Hepatocyte (in vitro differentiated cells): ENCODE data around the gene TNNI3. TPM values are rescaled to one million over a fixed set of nuclear protein-coding genes. Genes with fewer than 3 reads are reported as not detected.

Experiments used
- DNase-seq: peaks from one replicate; pipeline ENCODE4 v3.0.0-alpha.2; 2016; ENCODE audit warnings: low spot score
- H2AFZ ChIP-seq: fragments of 200-600 bp; sonication (generic); 2 replicates; pipeline ENCODE4 v1.6.0; 2016; ENCODE audit warnings: antibody characterized with exemption, mild to moderate bottlenecking
- H3K27ac ChIP-seq: fragments of 200-600 bp; sonication (generic); 2 replicates; pipeline ENCODE4 v1.5.1; 2016; ENCODE audit warnings: mild to moderate bottlenecking
- H3K27me3 ChIP-seq: fragments of 200-600 bp; sonication (generic); 2 replicates; pipeline ENCODE4 v1.6.1; 2016
- H3K36me3 ChIP-seq: fragments of 200-600 bp; sonication (generic); replicated peaks from 2 replicates; pipeline ENCODE4 v1.5.1; 2016; ENCODE audit warnings: low read depth; ENCODE audit not compliant: insufficient read depth
- H3K4me1 ChIP-seq: fragments of 200-600 bp; sonication (generic); 2 replicates; pipeline ENCODE4 v1.5.1; 2016; ENCODE audit warnings: mild to moderate bottlenecking, moderate library complexity; ENCODE audit not compliant: insufficient read depth
- H3K4me2 ChIP-seq: fragments of 200-600 bp; sonication (generic); 2 replicates; pipeline ENCODE4 v1.6.0; 2016
- H3K4me3 ChIP-seq: fragments of 200-600 bp; sonication (generic); 2 replicates; pipeline ENCODE4 v1.5.1; 2016; ENCODE audit warnings: mild to moderate bottlenecking
- H3K79me2 ChIP-seq: fragments of 200-600 bp; sonication (generic); 2 replicates; pipeline ENCODE4 v1.6.0; 2017; ENCODE audit warnings: mild to moderate bottlenecking
- H3K9me2 ChIP-seq: fragments of 200-600 bp; sonication (generic); replicated peaks from 2 replicates; pipeline ENCODE4 v1.6.0; 2017; ENCODE audit warnings: mild to moderate bottlenecking; ENCODE audit not compliant: insufficient read depth
- H3K9me3 ChIP-seq: fragments of 200-600 bp; sonication (generic); 2 replicates; pipeline ENCODE4 v1.5.1; 2016; ENCODE audit warnings: low read depth, mild to moderate bottlenecking
- H4K20me1 ChIP-seq: fragments of 200-600 bp; sonication (generic); 2 replicates; pipeline ENCODE4 v1.6.0; 2016; ENCODE audit warnings: mild to moderate bottlenecking; ENCODE audit not compliant: insufficient read depth, poor library complexity, severe bottlenecking
- CTCF ChIP-seq: fragments of 200-600 bp; sonication (generic); IDR thresholded peaks from 2 replicates; pipeline ENCODE4 v1.5.1; 2016; ENCODE audit warnings: antibody characterized with exemption, mild to moderate bottlenecking; ENCODE audit not compliant: poor library complexity
- EZH2 ChIP-seq: fragments of 200-600 bp; sonication (generic); IDR thresholded peaks from 2 replicates; pipeline ENCODE4 v1.6.1; 2016; ENCODE audit warnings: antibody characterized with exemption, mild to moderate bottlenecking, borderline replicate concordance
- EZH2phosphoT487 ChIP-seq: fragments of 200-600 bp; sonication (generic); IDR thresholded peaks from one replicate; pipeline ENCODE4 v1.6.1; 2018; ENCODE audit warnings: antibody characterized with exemption, mild to moderate bottlenecking, low read depth, moderate library complexity; ENCODE audit not compliant: unreplicated experiment, severe bottlenecking
- WGBS: methylation state at CpG from one replicate; pipeline ENCODE4 v1.1.6; 2016; ENCODE audit warnings: low lambda C conversion rate; ENCODE audit errors: missing lambda C conversion rate; 5-methylcytosine and 5-hydroxymethylcytosine counted together
- polyA plus RNA-seq: library from polyadenylated mRNA; unstranded; fragments of >200 nt; fragmentation: Nextera tagmentation; extraction: Ambion mirVana; gene quantifications from 2 replicates; pipeline ENCODE4 v1.2.1, GENCODE V29; 2016
- total RNA-seq: library from RNA; depleted of rRNA; stranded (reverse); fragments of >200 nt; gene quantifications from 2 replicates; pipeline ENCODE4 v1.2.3, GENCODE V29; 2014

TNNI3 gene
- total and polyA plus RNA-seq, 2 experiments from 2014 or later = 1.4 to 2.9 TPM

- Histone ChIP-seq H2AFZ (no peak overlapping the region), H3K4me2 (no peak overlapping the region), H3K4me1 (no peaks in the 10 kb centered on the region), H3K4me3 (no peak overlapping the region), H3K79me2 (no peaks in the 10 kb centered on the region), H3K27ac (no peak overlapping the region), H4K20me1 (no peaks in the 10 kb centered on the region), H3K36me3 (no peaks in the 10 kb centered on the region), H3K9me3 (no peaks in the 10 kb centered on the region), H3K27me3 (no peaks in the 10 kb centered on the region), H3K9me2 (no peaks in the 10 kb centered on the region)
- WGBS = 83% methylated on average over 1 of the region's 3 CpGs
- TF ChIP-seq EZH2 (no peak), EZH2phosphoT487 (no peak), CTCF (no peak)
- DNase-seq = no peak
Measured at GRCh38 chr19:55134736-55135135, 22.8 kb downstream of the TNNI3 start.

- Histone ChIP-seq H3K27ac (no peak overlapping the region), H3K79me2 (no peaks in the 10 kb centered on the region), H2AFZ (no peak overlapping the region), H3K9me2 (no peaks in the 10 kb centered on the region), H4K20me1 (no peaks in the 10 kb centered on the region), H3K4me2 (no peak overlapping the region), H3K4me1 (no peaks in the 10 kb centered on the region), H3K36me3 (no peaks in the 10 kb centered on the region), H3K4me3 (no peak overlapping the region), H3K27me3 (no peaks in the 10 kb centered on the region), H3K9me3 (no peaks in the 10 kb centered on the region)
- no peak for TF ChIP-seq EZH2
- no peak for TF ChIP-seq EZH2phosphoT487
- TF ChIP-seq CTCF = no peak
- no peak for DNase-seq
- 70% methylated on average over 22 of the region's 25 CpGs for WGBS
Measured at GRCh38 chr19:55133639-55134444, 23.7 kb downstream of the TNNI3 start.

- no peak for DNase-seq
- H4K20me1 ChIP-seq = no peaks in the 10 kb centered on the region
- no peaks in the 10 kb centered on the region for H3K9me3 ChIP-seq
- H3K27me3 ChIP-seq = no peaks in the 10 kb centered on the region
- H3K4me2 ChIP-seq = no peak overlapping the region
- 80% methylated on average over 14 of the region's 14 CpGs for WGBS
- H3K9me2 ChIP-seq = no peaks in the 10 kb centered on the region
- H2AFZ ChIP-seq = no peak overlapping the region
- no peak overlapping the region for H3K27ac ChIP-seq
- TF ChIP-seq EZH2phosphoT487 (no peak), EZH2 (no peak), CTCF (no peak)
- no peak overlapping the region for H3K4me3 ChIP-seq
- H3K36me3 ChIP-seq = no peaks in the 10 kb centered on the region
- H3K79me2 ChIP-seq = no peaks in the 10 kb centered on the region
- H3K4me1 ChIP-seq = no peaks in the 10 kb centered on the region
Measured at GRCh38 chr19:55132453-55133129, 24.9 kb downstream of the TNNI3 start.
